Activated CD8-positive, alpha-beta memory T cell treated with anti-CD3 and anti-CD28 coated beads, Interleukin-2, amount 50 U/mL, for 24 hours (primary cell): ENCODE results near the gene LGALS1.
A peak's percentile ranks its signal among the peaks of the same experiment; 100 is the strongest.

Source experiments
- DNase-seq: peaks from one replicate; pipeline ENCODE4 v3.0.0-alpha.2; 2020; ENCODE audit errors: extremely low read depth

The LGALS1 gene

GRCh38 chr22:37661160-37661924 is 14.1 kb upstream of the LGALS1 start:
- no peak for DNase-seq

GRCh38 chr22:37662039-37662438 is 13.4 kb upstream of the LGALS1 start:
- no peak for DNase-seq

DNA sequence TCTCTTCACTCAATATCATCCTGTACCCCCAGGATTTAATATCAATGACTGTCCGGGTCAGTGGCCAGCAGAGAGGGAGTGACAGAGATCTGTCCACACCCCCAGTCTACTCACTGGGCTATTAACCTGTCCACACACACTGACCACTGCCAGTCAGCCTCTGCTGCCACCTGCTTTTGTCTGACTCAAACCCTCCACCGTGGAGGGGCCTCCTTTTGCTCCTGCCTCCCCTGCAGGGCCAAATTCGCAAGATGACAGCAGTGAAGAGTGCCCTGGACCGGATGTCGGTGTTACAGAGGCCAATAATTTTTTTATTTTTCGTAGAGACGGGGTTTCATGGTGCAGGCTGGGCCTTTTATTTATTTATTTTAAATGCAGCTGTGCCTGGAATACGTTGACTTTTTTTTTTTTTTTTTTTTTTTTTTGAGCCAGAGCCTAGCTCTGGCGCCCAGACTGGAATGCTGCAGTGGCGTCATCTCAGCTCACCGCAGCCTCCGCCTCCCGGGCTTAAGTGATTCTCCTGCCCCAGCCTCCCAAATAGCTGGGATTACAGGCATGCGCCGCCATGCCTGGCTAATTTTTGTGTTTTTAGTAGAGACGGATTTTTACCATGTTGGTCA is 11.8 kb upstream of the LGALS1 start:
- no peak for DNase-seq

DNA sequence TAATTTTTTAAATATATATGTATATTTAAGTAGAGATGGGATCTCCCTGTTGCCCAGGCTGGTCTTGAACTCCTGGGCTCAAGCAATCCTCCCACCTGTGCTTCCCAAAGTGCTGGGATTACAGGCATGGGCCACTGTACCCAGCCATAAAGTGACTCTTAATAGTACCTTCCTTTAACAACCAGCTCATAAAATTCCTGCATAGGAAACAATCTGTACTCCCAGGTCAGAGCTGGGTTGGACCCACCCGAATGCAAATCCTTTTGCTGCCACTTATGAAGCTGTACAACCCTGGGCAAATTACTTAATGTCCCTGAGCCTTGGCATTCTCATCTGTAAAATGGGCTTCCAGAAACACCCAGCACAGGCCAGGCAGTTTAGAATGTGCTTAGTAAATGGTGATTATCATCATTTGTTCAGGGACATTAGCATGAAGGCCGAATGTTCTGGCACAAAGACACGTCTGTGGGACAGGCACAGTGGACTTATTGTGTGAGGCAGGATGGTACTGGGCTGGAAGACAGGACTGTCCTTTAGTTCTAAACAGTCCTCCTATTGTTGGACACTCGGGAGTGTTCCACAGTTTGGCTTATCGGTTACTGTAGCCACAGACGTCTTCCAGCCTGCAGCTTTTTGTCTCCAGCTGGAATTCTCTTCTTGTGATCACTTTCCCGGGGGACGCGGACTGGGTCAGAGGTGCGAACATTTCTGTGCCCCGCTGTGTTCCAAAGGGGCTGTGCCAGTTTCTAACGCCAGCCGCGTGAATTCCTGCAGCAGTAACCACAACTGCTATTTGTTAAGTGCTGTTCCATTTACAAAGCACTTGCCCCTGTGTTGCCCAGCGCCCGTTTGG is 11.0 kb upstream of the LGALS1 start:
- DNase-seq: no peak

- no peak for DNase-seq
Observed at GRCh38 chr22:37665487-37665886, 9.9 kb upstream of the LGALS1 start.

DNA sequence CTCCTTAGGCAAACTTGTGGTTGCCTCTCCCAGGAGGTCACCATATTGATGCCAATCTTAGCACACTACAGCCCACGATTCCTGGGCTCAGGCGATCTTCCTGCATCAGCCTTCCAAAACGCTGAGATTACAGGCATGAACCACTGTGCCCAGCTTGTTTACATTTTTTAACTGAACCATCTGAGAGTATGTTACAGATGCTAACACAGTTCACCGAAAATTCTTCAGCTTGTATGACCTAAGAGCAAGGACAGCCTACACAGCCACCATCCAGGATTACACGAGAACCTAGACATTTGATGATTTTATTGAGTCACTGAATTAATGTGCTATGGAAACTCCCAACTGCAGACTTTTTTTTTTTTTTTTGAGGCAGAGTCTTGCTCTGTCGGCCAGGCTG is 5.8 kb upstream of the LGALS1 start:
- no peak for DNase-seq

GRCh38 chr22:37672206-37672919 is 3.1 kb upstream of the LGALS1 start:
- DNase-seq: no peak

DNA sequence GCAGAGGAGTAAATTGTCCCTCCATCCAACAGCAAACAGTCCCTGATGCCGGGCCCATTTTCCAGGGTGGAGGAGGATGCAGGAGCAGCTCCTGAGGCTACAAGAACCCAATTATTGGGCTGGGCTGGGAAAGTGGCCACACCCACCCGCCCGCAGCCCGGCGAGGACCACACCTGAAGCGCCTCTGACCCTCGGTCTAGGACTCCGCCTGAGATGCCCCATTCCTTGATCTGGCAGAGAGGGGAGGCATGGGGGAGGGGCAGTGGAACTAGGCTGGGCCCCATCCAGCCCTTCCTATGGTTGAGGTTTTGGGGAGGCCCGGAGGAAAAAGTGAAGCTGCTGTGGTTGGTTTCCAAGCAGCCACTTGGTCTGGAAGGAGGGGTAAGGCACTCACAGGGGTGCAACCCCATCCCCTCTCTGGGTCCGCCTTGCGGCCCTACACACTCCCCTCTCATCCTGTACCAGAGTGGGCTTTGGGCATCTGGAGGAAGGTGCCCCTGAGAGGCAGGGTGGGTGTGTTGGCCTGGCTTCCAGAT is 2.4 kb upstream of the LGALS1 start:
- no peak for DNase-seq

DNA sequence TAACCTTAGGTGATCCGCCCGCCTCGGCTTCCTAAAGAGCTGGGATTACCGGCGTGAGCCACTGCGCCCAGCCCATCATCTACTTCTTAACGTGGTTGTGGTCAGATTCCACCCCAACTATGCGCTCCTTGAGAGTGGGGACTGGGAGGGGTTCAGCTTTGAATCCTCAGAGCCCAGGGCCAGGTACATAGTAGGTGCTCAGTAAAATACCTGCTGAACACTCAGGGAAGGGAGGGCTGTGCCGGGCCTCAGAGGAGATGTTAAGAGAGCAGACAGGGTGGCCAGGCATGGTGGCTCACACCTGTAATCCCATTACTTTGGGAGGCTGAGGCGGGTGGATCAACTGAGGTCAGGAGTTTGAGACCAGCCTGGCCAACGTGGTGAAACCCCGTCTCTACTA is 1.2 kb upstream of the LGALS1 start:
- DNase-seq: no peak

DNA sequence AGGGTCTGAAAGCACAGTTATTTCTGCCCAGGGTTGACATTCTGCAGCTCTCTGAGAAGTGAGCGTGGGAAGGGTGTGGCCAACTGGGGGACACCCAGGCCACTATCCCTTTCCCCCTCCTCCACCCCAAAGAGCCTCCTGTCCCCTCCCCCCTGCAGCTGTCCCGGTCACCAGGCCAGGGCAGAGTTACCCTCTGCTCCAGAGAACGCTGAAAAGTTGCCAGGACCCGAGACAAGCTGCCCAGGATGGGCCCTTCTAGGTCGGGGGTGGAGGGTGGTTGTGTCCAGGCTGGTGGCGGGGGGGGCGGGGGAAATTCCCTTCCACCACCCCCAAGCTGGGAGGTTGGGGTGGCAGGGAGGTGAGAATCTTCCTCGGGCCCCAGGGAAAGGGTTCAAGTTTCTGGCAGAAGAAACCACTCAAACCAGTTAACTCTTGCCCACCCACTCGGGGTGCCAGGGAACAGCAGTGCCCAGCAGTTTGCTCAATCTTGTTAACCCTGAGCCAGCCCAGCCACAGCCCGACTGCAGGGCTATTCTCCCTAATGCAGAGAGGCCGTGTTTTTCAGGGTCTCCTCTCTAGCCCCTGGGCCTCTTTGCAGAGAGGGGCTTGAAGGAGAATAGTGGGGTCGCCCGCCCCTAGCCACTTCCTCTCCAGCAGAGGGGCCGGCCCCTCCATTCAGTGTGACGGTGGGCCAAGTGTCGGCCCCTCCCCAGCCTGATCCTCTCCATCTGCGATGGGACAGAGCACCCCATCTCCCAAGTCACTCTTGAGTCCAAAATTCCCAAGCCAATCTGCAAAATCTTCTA is 697 bp downstream of the LGALS1 start:
- no peak for DNase-seq

GRCh38 chr22:37676736-37677492 is 1.5 kb downstream of the LGALS1 start:
- peak; percentile 79 for DNase-seq

- DNase-seq: no peak
Observed at GRCh38 chr22:37677493-37677974, 2.1 kb downstream of the LGALS1 start.

DNA sequence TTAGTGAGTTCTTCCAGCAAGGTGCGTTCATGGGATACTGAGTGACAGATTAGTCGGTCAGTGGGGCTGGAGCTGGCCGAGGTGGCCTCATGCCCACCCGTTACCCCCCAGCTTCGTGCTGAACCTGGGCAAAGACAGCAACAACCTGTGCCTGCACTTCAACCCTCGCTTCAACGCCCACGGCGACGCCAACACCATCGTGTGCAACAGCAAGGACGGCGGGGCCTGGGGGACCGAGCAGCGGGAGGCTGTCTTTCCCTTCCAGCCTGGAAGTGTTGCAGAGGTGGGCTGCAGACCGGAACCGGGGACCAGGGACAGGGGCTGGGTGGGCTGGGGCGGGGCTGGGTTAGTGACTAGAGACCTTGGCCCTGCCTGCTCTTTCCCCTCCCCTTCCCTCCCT is 2.9 kb downstream of the LGALS1 start:
- no peak for DNase-seq

GRCh38 chr22:37679670-37680069 is 4.2 kb downstream of the LGALS1 start:
- no peak for DNase-seq

DNA sequence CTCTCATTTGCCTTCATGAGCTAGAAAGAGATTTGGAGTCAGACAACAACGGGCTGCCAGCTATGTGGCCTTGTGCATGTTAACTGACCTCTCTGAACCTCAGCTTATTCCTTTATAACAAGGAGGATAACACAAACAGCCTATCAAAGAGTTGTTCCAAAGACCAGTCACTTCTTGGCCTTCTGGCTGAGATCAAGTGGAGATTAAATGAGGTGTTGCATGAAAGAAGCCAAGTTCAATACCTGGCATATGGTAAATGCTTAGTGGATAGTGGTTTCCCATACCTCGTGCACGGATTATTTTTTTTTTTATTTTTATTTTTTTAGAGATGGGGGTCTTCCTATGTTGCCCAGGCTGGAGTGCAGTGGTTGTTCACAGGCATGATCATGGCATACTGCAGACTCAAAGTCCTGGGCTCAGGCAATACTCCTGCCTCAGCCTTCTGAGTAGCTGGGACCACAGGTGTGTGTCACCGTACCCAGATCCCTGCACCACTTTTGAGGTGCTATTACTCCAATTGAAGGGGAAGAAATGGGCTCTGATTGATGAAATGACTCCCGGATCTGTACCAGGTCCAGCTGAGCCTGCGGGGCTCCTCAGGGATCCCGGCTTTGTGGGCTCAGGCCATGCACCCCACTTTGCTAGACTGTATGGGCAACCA is 4.9 kb downstream of the LGALS1 start:
- no peak for DNase-seq

GRCh38 chr22:37681001-37681424 is 5.6 kb downstream of the LGALS1 start:
- no peak for DNase-seq

GRCh38 chr22:37681556-37682049 is 6.2 kb downstream of the LGALS1 start:
- DNase-seq: no peak

DNA sequence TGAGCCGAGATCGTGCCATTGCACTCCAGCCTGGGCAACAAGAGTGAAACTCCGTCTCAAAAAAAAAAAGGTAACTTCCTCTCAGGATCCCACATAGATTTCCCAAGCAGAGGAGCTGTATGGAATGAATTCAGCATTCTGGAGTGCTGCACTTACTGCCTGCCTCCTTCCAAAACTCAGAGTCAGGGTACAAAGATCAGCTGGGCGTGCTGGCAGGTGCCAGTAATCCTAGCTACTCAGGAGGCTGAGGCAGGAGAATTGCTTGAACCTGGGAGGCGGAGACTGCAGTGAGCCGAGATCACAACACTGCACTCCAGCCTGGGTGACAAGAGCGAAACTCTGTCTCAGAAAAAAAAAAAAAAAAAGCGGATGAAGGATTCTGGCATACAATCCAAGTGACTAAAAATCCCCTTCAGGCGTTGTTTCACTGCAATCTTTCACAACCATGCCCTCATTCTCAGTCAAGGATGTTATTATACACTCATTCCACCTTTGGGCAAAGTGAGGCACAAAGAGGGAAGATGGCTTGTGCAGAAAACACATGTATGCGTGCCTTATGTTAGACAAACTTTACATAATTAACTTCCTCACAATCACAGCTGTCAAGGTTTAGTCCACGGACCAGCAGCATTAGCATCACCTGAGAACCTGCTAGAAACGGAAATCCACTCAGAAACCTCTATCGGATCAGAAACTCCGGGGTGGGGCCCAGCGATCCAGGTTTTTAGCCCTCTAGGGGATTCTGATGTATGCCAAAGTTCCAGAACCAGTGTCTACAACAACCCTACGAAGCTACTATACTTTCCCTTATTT is 9.6 kb downstream of the LGALS1 start:
- DNase-seq: no peak
